Neural cell (in vitro differentiated cells): ENCODE results near the gene MDP1. TPM values are rescaled to one million over a fixed set of nuclear protein-coding genes. Genes with fewer than 3 reads are reported as not detected.

Experiments used
- H2AFZ ChIP-seq: fragments of 200-600, 300-800 bp; sonication (generic), shearing (Covaris generic); 2 replicates; pipeline ENCODE4 v1.6.0; 2014; ENCODE audit warnings: low read depth, mild to moderate bottlenecking, antibody characterized with exemption, low read length, moderate library complexity
- H3F3A ChIP-seq: fragments of 200-600 bp; shearing (Covaris generic); 2 replicates; pipeline ENCODE4 v1.6.1; 2016; ENCODE audit warnings: mild to moderate bottlenecking, moderate library complexity, mixed read lengths, antibody characterized with exemption, low read length; ENCODE audit not compliant: insufficient read depth, poor library complexity, severe bottlenecking
- H3K27ac ChIP-seq: fragments of 200-600, 300-800 bp; sonication (generic), shearing (Covaris generic); 2 replicates; pipeline ENCODE4 v1.5.1; 2014; ENCODE audit warnings: mild to moderate bottlenecking, low read length, moderate library complexity
- H3K27me3 ChIP-seq: fragments of 300-800, 200-600 bp; sonication (generic), shearing (Covaris generic); 2 replicates; pipeline ENCODE4 v1.6.0; 2014; ENCODE audit warnings: mild to moderate bottlenecking, low read depth, low read length, moderate library complexity; ENCODE audit not compliant: insufficient read depth
- H3K36me3 ChIP-seq: fragments of 300-800, 200-600 bp; sonication (generic), shearing (Covaris generic); 2 replicates; pipeline ENCODE4 v1.5.1; 2014; ENCODE audit warnings: mild to moderate bottlenecking, antibody characterized with exemption, low read length, moderate library complexity; ENCODE audit not compliant: insufficient read depth
- H3K4me2 ChIP-seq: fragments of 300-800, 200-600 bp; sonication (generic), shearing (Covaris generic); 2 replicates; pipeline ENCODE4 v1.6.0; 2014; ENCODE audit warnings: mild to moderate bottlenecking, low read length
- H3K4me3 ChIP-seq: fragments of 300-800, 200-600 bp; sonication (generic), shearing (Covaris generic); 2 replicates; pipeline ENCODE4 v1.5.1; 2014; ENCODE audit warnings: mild to moderate bottlenecking, low read length, moderate library complexity
- H3K79me2 ChIP-seq: fragments of 200-600 bp; shearing (Covaris generic); replicated peaks from 2 replicates; pipeline ENCODE4 v1.6.0; 2014; ENCODE audit warnings: mild to moderate bottlenecking, low read length, moderate library complexity; ENCODE audit not compliant: insufficient read depth
- H3K9ac ChIP-seq: fragments of 300-800, 200-600 bp; sonication (generic), shearing (Covaris generic); 2 replicates; pipeline ENCODE4 v1.6.1; 2016; ENCODE audit warnings: mild to moderate bottlenecking, low read length, mixed read lengths
- H3K9me2 ChIP-seq: fragments of 200-600 bp; shearing (Covaris generic); 2 replicates; pipeline ENCODE4 v1.6.1; 2016; ENCODE audit warnings: mild to moderate bottlenecking, low read length, mixed read lengths; ENCODE audit not compliant: insufficient read depth
- H3K9me3 ChIP-seq: fragments of 200-600, 300-800 bp; sonication (generic), shearing (Covaris generic); 2 replicates; pipeline ENCODE4 v1.6.1; 2016; ENCODE audit warnings: mild to moderate bottlenecking, mixed run types, low read length, moderate library complexity, mixed read lengths
- H4K20me1 ChIP-seq: fragments of 200-600 bp; shearing (Covaris generic); 2 replicates; pipeline ENCODE4 v1.6.1; 2016; ENCODE audit warnings: mild to moderate bottlenecking, mixed run types; ENCODE audit not compliant: insufficient read depth
- EP300 ChIP-seq: fragments of 450-650 bp; conservative IDR thresholded peaks from 2 replicates; pipeline ENCODE4 v1.6.1; 2014; ENCODE audit warnings: antibody characterized with exemption, mild to moderate bottlenecking, moderate library complexity; ENCODE audit not compliant: poor library complexity, severe bottlenecking
- EZH2 ChIP-seq: fragments of 200-600, 300-800 bp; shearing (Covaris generic), sonication (generic); IDR thresholded peaks from 2 replicates; pipeline ENCODE4 v1.6.1; 2014; ENCODE audit warnings: antibody characterized with exemption, low read length, borderline replicate concordance, mild to moderate bottlenecking; ENCODE audit not compliant: insufficient read depth, poor library complexity, severe bottlenecking
- MXI1 ChIP-seq: fragments of 450-650 bp; conservative IDR thresholded peaks from 2 replicates; pipeline ENCODE4 v1.6.1; 2014; ENCODE audit warnings: antibody characterized with exemption, mild to moderate bottlenecking; ENCODE audit not compliant: poor library complexity, severe bottlenecking
- POLR2AphosphoS5 ChIP-seq: IDR thresholded peaks from 2 replicates; pipeline ENCODE4 v1.6.1; 2012
- RAD21 ChIP-seq: fragments of 450-650 bp; conservative IDR thresholded peaks from 2 replicates; pipeline ENCODE4 v1.6.1; 2014; ENCODE audit warnings: antibody characterized with exemption, mild to moderate bottlenecking, moderate library complexity
- SMC3 ChIP-seq: fragments of 450-650 bp; conservative IDR thresholded peaks from 2 replicates; pipeline ENCODE4 v1.6.1; 2014; ENCODE audit warnings: antibody characterized with exemption, mild to moderate bottlenecking, moderate library complexity; ENCODE audit not compliant: poor library complexity
- TAF1 ChIP-seq: IDR thresholded peaks from 2 replicates; pipeline ENCODE4 v1.6.1; 2012; ENCODE audit warnings: low read depth
- polyA plus RNA-seq: library from polyadenylated mRNA; depleted of rRNA; stranded (reverse); fragments of >200 nt; gene quantifications from 2 replicates; pipeline ENCODE4 v1.2.3, GENCODE V29; 2014
- TF ChIP-seq, protein P1 (sequence below): IDR thresholded peaks from 2 replicates; pipeline ENCODE4 v1.6.1; 2012; ENCODE audit warnings: borderline replicate concordance
- TF ChIP-seq, protein P2 (sequence below): fragments of 450-650 bp; IDR thresholded peaks from 2 replicates; pipeline ENCODE4 v1.5.1; 2014; ENCODE audit warnings: antibody characterized with exemption, mild to moderate bottlenecking, moderate library complexity; ENCODE audit not compliant: poor library complexity, severe bottlenecking

MDP1 gene
- polyA plus RNA-seq, 1 donor from 2014 or later, result 94.2 TPM

GRCh38 chr14:24261969-24262327 is 46.1 kb upstream of the MDP1 start:
- Histone ChIP-seq H3K9me3 (no peaks in the 10 kb centered on the region), H3K4me3 (no peak overlapping the region), H3K79me2 (no peaks in the 10 kb centered on the region), H3K27me3 (no peaks in the 10 kb centered on the region), H3K9ac (no peak overlapping the region), H3K4me2 (no peak overlapping the region), H4K20me1 (no peaks in the 10 kb centered on the region), H3K9me2 (no peaks in the 10 kb centered on the region), H3K27ac (no peak overlapping the region), H3F3A (no peaks in the 10 kb centered on the region), H3K36me3 (no peaks in the 10 kb centered on the region), H2AFZ (no peak overlapping the region)
- TF ChIP-seq POLR2AphosphoS5 (no peak), EZH2 (no peak), EP300 (no peak), TAF1 (no peak), MXI1 (no peak), RAD21 (no peak), SMC3 (no peak)
- TF ChIP-seq, protein P1, sequence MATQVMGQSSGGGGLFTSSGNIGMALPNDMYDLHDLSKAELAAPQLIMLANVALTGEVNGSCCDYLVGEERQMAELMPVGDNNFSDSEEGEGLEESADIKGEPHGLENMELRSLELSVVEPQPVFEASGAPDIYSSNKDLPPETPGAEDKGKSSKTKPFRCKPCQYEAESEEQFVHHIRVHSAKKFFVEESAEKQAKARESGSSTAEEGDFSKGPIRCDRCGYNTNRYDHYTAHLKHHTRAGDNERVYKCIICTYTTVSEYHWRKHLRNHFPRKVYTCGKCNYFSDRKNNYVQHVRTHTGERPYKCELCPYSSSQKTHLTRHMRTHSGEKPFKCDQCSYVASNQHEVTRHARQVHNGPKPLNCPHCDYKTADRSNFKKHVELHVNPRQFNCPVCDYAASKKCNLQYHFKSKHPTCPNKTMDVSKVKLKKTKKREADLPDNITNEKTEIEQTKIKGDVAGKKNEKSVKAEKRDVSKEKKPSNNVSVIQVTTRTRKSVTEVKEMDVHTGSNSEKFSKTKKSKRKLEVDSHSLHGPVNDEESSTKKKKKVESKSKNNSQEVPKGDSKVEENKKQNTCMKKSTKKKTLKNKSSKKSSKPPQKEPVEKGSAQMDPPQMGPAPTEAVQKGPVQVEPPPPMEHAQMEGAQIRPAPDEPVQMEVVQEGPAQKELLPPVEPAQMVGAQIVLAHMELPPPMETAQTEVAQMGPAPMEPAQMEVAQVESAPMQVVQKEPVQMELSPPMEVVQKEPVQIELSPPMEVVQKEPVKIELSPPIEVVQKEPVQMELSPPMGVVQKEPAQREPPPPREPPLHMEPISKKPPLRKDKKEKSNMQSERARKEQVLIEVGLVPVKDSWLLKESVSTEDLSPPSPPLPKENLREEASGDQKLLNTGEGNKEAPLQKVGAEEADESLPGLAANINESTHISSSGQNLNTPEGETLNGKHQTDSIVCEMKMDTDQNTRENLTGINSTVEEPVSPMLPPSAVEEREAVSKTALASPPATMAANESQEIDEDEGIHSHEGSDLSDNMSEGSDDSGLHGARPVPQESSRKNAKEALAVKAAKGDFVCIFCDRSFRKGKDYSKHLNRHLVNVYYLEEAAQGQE, result no peak
- TF ChIP-seq, protein P2, sequence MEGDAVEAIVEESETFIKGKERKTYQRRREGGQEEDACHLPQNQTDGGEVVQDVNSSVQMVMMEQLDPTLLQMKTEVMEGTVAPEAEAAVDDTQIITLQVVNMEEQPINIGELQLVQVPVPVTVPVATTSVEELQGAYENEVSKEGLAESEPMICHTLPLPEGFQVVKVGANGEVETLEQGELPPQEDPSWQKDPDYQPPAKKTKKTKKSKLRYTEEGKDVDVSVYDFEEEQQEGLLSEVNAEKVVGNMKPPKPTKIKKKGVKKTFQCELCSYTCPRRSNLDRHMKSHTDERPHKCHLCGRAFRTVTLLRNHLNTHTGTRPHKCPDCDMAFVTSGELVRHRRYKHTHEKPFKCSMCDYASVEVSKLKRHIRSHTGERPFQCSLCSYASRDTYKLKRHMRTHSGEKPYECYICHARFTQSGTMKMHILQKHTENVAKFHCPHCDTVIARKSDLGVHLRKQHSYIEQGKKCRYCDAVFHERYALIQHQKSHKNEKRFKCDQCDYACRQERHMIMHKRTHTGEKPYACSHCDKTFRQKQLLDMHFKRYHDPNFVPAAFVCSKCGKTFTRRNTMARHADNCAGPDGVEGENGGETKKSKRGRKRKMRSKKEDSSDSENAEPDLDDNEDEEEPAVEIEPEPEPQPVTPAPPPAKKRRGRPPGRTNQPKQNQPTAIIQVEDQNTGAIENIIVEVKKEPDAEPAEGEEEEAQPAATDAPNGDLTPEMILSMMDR, result no peak

- Histone ChIP-seq H4K20me1 (no peaks in the 10 kb centered on the region), H3K9me2 (no peaks in the 10 kb centered on the region), H3K36me3 (no peaks in the 10 kb centered on the region), H3K9me3 (no peaks in the 10 kb centered on the region), H3K27me3 (no peaks in the 10 kb centered on the region), H3K79me2 (no peaks in the 10 kb centered on the region), H3K4me3 (no peak overlapping the region), H2AFZ (no peak overlapping the region), H3K4me2 (no peak overlapping the region), H3K9ac (no peak overlapping the region), H3K27ac (no peak overlapping the region), H3F3A (no peaks in the 10 kb centered on the region)
- TF ChIP-seq MXI1 (no peak), POLR2AphosphoS5 (no peak), EP300 (no peak), SMC3 (no peak), TAF1 (no peak), RAD21 (no peak), EZH2 (no peak)
- TF ChIP-seq, protein P2, result no peak
- TF ChIP-seq, protein P1, result no peak
Measured at GRCh38 chr14:24261256-24261968, 45.5 kb upstream of the MDP1 start.
